Renal cortical epithelial cell (primary cell): ENCODE data around the gene THSD4. TPM values are rescaled to one million over a fixed set of nuclear protein-coding genes. Genes with fewer than 3 reads are reported as not detected.
A peak's percentile ranks its signal among the peaks of the same experiment; 100 is the strongest.
"Not testable (repeated sequence)": the region's sequence is repeated elsewhere in the genome, so short reads cannot be mapped to it uniquely, and the experiment has no call there.

Experiments used
- DNase-seq: peaks from one replicate; pipeline ENCODE4 v3.0.0-alpha.2; 2011; ENCODE audit warnings: low read depth
- total RNA-seq: library from RNA; depleted of rRNA; stranded (reverse); fragments of >200 nt; gene quantifications from 2 replicates; pipeline ENCODE4 v1.2.3, GENCODE V29; 2014

Gene THSD4
- total RNA-seq, 1 donor from 2014 or later, result 58.6 TPM

DNA sequence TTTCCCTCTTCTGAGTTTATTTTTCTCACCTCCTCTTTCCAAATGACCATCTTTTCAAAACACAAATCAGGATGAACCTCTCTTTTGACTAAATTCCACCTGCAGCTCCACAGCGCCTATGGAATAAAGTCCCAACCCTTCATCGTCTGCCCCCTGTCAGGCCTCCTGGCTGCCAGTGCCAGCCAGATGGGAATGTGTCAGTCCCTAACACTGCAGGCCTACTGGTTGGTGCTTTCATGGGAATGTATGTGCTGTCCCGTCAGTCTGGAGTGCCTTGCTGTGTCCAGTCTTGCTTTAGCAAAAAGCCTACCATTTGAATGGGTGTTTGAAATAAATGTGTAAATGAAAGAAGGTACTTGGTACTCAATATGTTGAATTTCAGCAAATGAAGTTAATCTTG is 310.1 kb downstream of the THSD4 start:
- DNase-seq, result no peak

GRCh38 chr15:71426792-71427191 is 311.5 kb downstream of the THSD4 start:
- DNase-seq, result no peak

GRCh38 chr15:71430782-71431181 is 315.5 kb downstream of the THSD4 start:
- DNase-seq, result no peak

GRCh38 chr15:71431343-71432336 is 316.4 kb downstream of the THSD4 start:
- no peak for DNase-seq

GRCh38 chr15:71433402-71433801 is 318.1 kb downstream of the THSD4 start:
- DNase-seq, result no peak

DNA sequence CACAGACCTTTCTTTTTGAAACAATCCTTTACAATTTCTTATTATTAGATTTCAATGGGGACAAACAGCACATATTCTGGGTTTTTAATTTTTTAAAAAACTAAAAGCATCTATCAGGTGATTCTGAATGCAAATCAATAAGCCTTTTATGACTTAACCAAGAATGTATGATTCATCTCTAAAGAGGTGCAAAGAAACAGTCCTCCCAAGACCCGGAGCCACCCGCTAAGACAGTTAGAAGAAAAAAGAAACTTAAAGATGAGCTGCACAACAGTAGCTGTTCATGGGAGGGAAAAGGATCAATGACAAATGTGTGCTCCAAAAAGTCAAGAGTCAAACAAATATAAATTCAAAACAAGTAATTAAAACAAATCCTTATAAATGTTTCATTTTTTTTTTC is 319.5 kb downstream of the THSD4 start:
- peak; percentile 29 for DNase-seq

DNA sequence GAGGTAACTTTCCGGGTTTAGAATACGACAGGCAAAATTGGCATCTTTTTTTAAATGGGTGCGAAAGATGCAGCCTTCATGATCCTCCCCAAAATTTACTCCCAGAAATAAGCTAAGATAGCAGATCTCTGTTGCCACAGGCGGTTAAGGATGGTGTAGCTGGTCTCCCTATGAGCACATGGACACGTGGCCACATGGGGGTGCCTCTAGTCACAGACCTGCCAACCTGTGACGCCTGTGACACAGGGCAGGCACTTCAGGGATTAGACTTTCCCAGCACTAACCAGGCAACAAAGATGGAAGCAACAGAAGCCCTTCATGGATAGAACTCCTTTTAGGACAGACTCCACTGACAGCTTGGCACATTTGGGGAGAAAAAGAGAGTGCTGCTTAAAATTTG is 320.3 kb downstream of the THSD4 start:
- no peak for DNase-seq

- DNase-seq, result no peak
Observed at GRCh38 chr15:71436854-71437253, 321.6 kb downstream of the THSD4 start.

DNA sequence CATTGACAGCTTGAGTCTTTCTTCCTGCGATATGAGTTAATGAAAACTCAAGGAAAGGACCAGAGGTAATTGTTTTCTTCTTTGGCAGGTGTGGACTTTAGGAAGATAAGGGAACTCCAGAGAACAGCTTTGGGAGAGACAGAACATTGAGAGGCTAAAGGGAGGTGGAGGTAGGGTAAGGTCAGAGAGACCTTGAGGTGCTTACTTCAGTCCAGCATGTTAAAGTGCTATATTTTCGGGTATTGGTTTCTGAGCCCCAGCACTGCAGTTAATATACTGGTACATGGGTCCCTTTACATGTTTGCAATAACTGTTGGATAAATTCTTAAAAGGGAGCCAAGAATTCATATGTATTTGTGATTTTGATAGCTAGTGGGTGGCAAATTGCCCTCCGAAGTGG is 322.1 kb downstream of the THSD4 start:
- no peak for DNase-seq

GRCh38 chr15:71437919-71438318 is 322.6 kb downstream of the THSD4 start:
- peak; percentile 32 for DNase-seq

GRCh38 chr15:71439478-71439877 is 324.2 kb downstream of the THSD4 start:
- not testable (repeated sequence) for DNase-seq

DNA sequence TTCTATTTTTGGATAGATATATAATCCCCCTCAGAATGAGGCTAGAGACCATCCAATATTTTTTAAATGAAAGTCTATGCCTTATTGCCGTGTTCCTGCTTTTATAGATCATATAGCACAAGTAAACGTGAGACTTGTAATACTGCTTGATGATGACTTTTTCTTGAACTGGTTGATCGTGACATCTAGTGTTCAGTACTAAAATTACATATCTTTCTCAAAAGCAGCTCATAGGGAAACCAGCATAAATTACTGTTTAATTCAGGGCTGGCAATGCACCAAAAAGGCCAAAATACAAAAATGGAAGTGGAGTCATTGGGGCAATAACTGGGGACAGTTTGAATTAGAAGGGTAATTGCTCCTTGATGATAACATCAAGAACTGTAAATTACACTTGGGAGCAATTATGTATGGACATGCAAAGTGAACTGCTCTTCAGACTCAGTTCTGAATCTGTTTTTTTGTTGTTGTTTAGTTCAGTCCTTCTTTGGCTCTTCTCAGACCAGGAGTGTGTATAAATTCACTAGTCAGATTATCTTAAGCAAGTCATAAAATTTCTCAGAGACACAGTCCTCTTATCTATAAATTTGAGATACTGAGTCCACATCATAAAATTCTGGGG is 325.3 kb downstream of the THSD4 start:
- peak; percentile 82 for DNase-seq

DNA sequence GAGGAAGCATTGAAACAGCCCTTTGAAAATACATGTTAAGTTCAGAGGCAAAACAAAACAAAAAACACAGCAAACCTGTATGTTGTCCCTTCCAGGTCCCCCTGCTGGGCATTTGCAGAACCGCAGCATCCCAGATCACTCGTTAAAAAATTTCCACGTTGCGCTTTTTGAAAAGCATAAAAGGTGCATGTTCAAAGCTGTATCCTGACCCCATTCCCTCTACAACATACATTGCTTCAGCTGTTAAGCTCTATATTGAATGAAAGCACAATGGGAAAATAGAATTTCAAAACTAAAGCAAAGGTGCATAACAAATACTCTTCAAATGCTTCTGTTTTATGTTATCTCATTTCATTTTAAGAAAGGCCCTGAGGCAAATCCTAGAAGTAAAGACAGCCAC is 328.3 kb downstream of the THSD4 start:
- peak; percentile 46 for DNase-seq

- DNase-seq, result no peak
Observed at GRCh38 chr15:71444032-71444810, 328.9 kb downstream of the THSD4 start.

GRCh38 chr15:71444866-71445590 is 329.8 kb downstream of the THSD4 start:
- peak; percentile 22 for DNase-seq

- peak; percentile 83 for DNase-seq
Observed at GRCh38 chr15:71447328-71448250, 332.3 kb downstream of the THSD4 start.

- DNase-seq, result peak; percentile 77
Observed at GRCh38 chr15:71448688-71449114, 333.4 kb downstream of the THSD4 start.

GRCh38 chr15:71449363-71449762 is 334.1 kb downstream of the THSD4 start:
- DNase-seq, result no peak

DNA sequence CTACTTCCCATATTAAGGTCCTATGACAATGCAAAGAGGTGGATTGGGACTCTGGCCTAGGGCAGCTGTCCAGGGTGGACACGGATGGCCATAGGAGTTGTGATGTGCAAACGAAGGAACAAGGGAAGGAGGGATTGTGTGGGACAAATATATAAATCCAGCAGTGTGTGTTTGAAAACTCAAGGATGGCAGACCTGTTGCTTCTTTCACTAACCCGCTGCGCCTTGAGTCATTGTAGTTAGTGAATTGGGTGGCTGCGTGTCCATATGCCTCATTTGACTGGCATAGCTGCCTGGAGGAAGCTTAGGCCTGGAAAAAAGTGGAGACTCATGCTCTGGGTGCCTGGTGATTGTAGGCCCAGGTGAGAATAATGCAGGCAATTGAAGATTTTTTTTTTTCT is 334.7 kb downstream of the THSD4 start:
- no peak for DNase-seq

DNA sequence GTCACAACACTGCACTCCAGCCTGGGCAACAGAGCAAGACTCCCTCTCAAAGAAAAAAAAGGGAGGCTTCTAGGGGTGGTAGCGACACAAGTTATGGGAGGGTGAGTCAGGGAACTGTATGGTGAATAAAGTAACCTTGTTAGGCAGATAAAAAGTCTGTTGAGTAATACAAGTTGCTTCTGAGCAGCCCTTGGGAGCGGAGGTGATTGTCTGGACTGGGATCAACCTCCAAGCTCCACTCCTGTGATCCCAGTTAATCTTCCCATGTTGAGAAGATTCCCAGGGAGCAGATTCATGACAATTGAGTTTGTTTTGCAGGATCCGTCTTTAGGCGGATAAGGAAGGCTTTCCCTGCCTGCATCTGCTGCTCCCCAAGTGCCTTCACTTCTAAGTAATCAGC is 335.9 kb downstream of the THSD4 start:
- no peak for DNase-seq
